H1 (cell line): ENCODE results near the gene ELP5. TPM values are rescaled to one million over a fixed set of nuclear protein-coding genes. Genes with fewer than 3 reads are reported as not detected.

Experiments used
- CTCF ChIA-PET: fragments of 300-600 bp; sonication (Branson Sonifier 250); formaldehyde crosslinking; loops from one replicate; lab custom pipeline; 2021; ENCODE audit not compliant: partially characterized antibody; lab: Charles Lee
- POLR2A ChIA-PET: fragments of 300-600 bp; sonication (Branson Sonifier 250); formaldehyde crosslinking; loops from one replicate; lab custom pipeline; 2021; ENCODE audit warnings: inconsistent platforms; ENCODE audit not compliant: partially characterized antibody; lab: Charles Lee
- DNase-seq, 2 experiments: peaks; one replicate each; pipeline versions ENCODE4 v3.0.0 to v3.0.0-alpha.2; 2010 to 2022; ENCODE audit warnings: low spot score in 2 of 2, low read depth in 1 of 2, mixed read lengths in 1 of 2
- FAIRE-seq: peaks from 2 replicates; lab custom pipeline; 2011; peaks lifted over from hg19 to GRCh38; lab: Jason Lieb, UNC
- H2AFZ ChIP-seq: 2 replicates; pipeline ENCODE4 v1.8.1; 2012; ENCODE audit warnings: low read length, inconsistent platforms
- H2AK5ac ChIP-seq: 2 replicates; pipeline ENCODE4 v1.6.1; 2013; ENCODE audit warnings: low read depth, low read length
- H2BK120ac ChIP-seq: replicated peaks from 2 replicates; pipeline ENCODE3; 2013; ENCODE audit warnings: low read depth, low read length, inconsistent platforms
- H2BK12ac ChIP-seq: 2 replicates; pipeline ENCODE4 v1.6.1; 2013; ENCODE audit warnings: low read depth, low read length
- H2BK15ac ChIP-seq: 2 replicates; pipeline ENCODE4 v1.6.1; 2013; ENCODE audit warnings: low read length
- H2BK20ac ChIP-seq: 2 replicates; pipeline ENCODE4 v1.6.1; 2013; ENCODE audit warnings: low read length
- H2BK5ac ChIP-seq: 2 replicates; pipeline ENCODE4 v1.6.1; 2013; ENCODE audit warnings: low read depth, low read length
- H3K14ac ChIP-seq: 2 replicates; pipeline ENCODE4 v1.6.1; 2013; ENCODE audit warnings: inconsistent platforms; ENCODE audit not compliant: insufficient read length
- H3K18ac ChIP-seq: 2 replicates; pipeline ENCODE4 v1.6.1; 2013; ENCODE audit warnings: low read length; ENCODE audit errors: extremely low read depth
- H3K23ac ChIP-seq: 2 replicates; pipeline ENCODE4 v1.6.1; 2013; ENCODE audit warnings: inconsistent platforms; ENCODE audit not compliant: insufficient read length
- H3K23me2 ChIP-seq: 2 replicates; pipeline ENCODE4 v1.6.1; 2013; ENCODE audit warnings: low read depth, low read length
- H3K27ac ChIP-seq: 2 replicates; pipeline ENCODE4 v1.6.1; 2011; ENCODE audit warnings: low read depth, low read length, inconsistent platforms
- H3K27me3 ChIP-seq, 4 experiments: replicated peaks in 1 of 4; 1 replicate in 1 of 4; 2 replicates in 3 of 4; pipeline versions ENCODE4 v1.6.1 to v1.8.1; 2011 to 2013; ENCODE audit warnings: low read length in 3 of 4, mild to moderate bottlenecking in 3 of 4, inconsistent platforms in 2 of 4, mixed read lengths in 2 of 4, moderate library complexity in 1 of 4; ENCODE audit not compliant: control insufficient read depth in 3 of 4, insufficient read depth in 3 of 4; ENCODE audit errors: extremely low read depth in 1 of 4
- H3K36me3 ChIP-seq, 4 experiments: 2 replicates each; pipeline versions ENCODE4 v1.6.1 to v1.8.1; 2011 to 2013; ENCODE audit warnings: mild to moderate bottlenecking in 4 of 4, low read length in 3 of 4, moderate library complexity in 2 of 4, control low read depth in 1 of 4, inconsistent platforms in 1 of 4; ENCODE audit not compliant: insufficient read depth in 4 of 4, control insufficient read depth in 2 of 4
- H3K4ac ChIP-seq: replicated peaks from 2 replicates; pipeline ENCODE3; 2013; ENCODE audit warnings: low read length, low read depth, mixed read lengths, inconsistent platforms; ENCODE audit not compliant: insufficient read length
- H3K4me1 ChIP-seq, 4 experiments: replicated peaks in 1 of 4; 1 replicate in 1 of 4; 2 replicates in 3 of 4; pipeline versions ENCODE4 v1.6.1 to v1.8.1; 2011 to 2013; ENCODE audit warnings: low read length in 3 of 4, inconsistent platforms in 2 of 4, mixed read lengths in 1 of 4; ENCODE audit not compliant: insufficient read depth in 4 of 4, control insufficient read depth in 3 of 4
- H3K4me2 ChIP-seq, 2 experiments: 2 replicates each; pipeline versions ENCODE4 v1.6.1 to v1.8.1; 2011 to 2013; ENCODE audit warnings: low read depth in 2 of 2, low read length in 2 of 2, control low read depth in 1 of 2, inconsistent platforms in 1 of 2, mild to moderate bottlenecking in 1 of 2; ENCODE audit not compliant: insufficient read depth in 1 of 2
- H3K4me3 ChIP-seq, 4 experiments: fragments of 200-600, 300-600 bp in 1 of 4; sonication (generic), shearing (Covaris generic), sonication (Bioruptor Twin) in 1 of 4; 2 replicates each; pipeline versions ENCODE4 v1.5.1 to v1.8.1; 2011 to 2016; ENCODE audit warnings: low read length in 4 of 4, low read depth in 3 of 4, control low read depth in 2 of 4, inconsistent platforms in 2 of 4, mild to moderate bottlenecking in 2 of 4, mixed read lengths in 1 of 4, moderate library complexity in 1 of 4; ENCODE audit not compliant: insufficient read depth in 2 of 4; ENCODE audit errors: extremely low read depth in 1 of 4
- H3K56ac ChIP-seq: replicated peaks from 2 replicates; pipeline ENCODE3; 2013; ENCODE audit warnings: low read depth, mild to moderate bottlenecking, mixed read lengths, low read length, inconsistent platforms; ENCODE audit not compliant: insufficient read length
- H3K79me1 ChIP-seq: 2 replicates; pipeline ENCODE4 v1.6.1; 2013; ENCODE audit warnings: low read depth, low read length, control low read depth
- H3K79me2 ChIP-seq, 2 experiments: 2 replicates each; pipeline versions ENCODE4 v1.6.1 to v1.8.1; 2012 to 2013; ENCODE audit warnings: low read length in 2 of 2, mild to moderate bottlenecking in 2 of 2, inconsistent platforms in 1 of 2; ENCODE audit not compliant: insufficient read depth in 2 of 2, control insufficient read depth in 1 of 2
- H3K9ac ChIP-seq, 4 experiments: replicated peaks in 1 of 4; 1 replicate in 1 of 4; 2 replicates in 3 of 4; pipeline versions ENCODE4 v1.6.1 to v1.8.1; 2011 to 2013; ENCODE audit warnings: low read depth in 3 of 4, low read length in 3 of 4, control low read depth in 2 of 4, mild to moderate bottlenecking in 2 of 4, moderate library complexity in 2 of 4, inconsistent platforms in 1 of 4; ENCODE audit errors: extremely low read depth in 1 of 4
- H3K9me3 ChIP-seq, 2 experiments: 2 replicates each; pipeline versions ENCODE4 v1.6.1 to v1.8.1; 2012 to 2013; ENCODE audit warnings: mild to moderate bottlenecking in 2 of 2, moderate library complexity in 2 of 2, control low read depth in 1 of 2, inconsistent platforms in 1 of 2, low read depth in 1 of 2, low read length in 1 of 2, mixed read lengths in 1 of 2; ENCODE audit not compliant: insufficient read depth in 2 of 2
- H4K20me1 ChIP-seq, 2 experiments: replicated peaks in 1 of 2; 2 replicates each; pipeline versions ENCODE3 to v1.8.1; 2011 to 2013; ENCODE audit warnings: inconsistent platforms in 2 of 2, low read length in 2 of 2, mild to moderate bottlenecking in 1 of 2; ENCODE audit not compliant: insufficient read depth in 2 of 2, control insufficient read depth in 1 of 2
- H4K5ac ChIP-seq: 2 replicates; pipeline ENCODE4 v1.6.1; 2013; ENCODE audit warnings: low read length, low read depth, mixed read lengths, inconsistent platforms; ENCODE audit not compliant: insufficient read length
- H4K8ac ChIP-seq: 2 replicates; pipeline ENCODE4 v1.8.0; 2013; ENCODE audit warnings: mild to moderate bottlenecking, moderate library complexity, low read length, inconsistent platforms; ENCODE audit not compliant: insufficient read depth; ENCODE audit errors: extremely low read depth
- H4K91ac ChIP-seq: replicated peaks from 2 replicates; pipeline ENCODE3; 2013; ENCODE audit warnings: low read length, mixed read lengths, inconsistent platforms; ENCODE audit not compliant: insufficient read length
- CEBPB ChIP-seq: IDR thresholded peaks from 2 replicates; pipeline ENCODE4 v1.6.1; 2012; ENCODE audit warnings: low read depth, low read length
- CHD1 ChIP-seq: IDR thresholded peaks from 2 replicates; pipeline ENCODE4 v1.6.1; 2012; ENCODE audit warnings: low read depth, low read length, improper control_type of control experiment
- CHD2 ChIP-seq: IDR thresholded peaks from 2 replicates; pipeline ENCODE4 v1.6.1; 2012; ENCODE audit warnings: low read length, improper control_type of control experiment
- GABPA ChIP-seq: IDR thresholded peaks from 2 replicates; pipeline ENCODE4 v1.6.1; 2011; ENCODE audit warnings: mild to moderate bottlenecking, low read length, moderate library complexity, borderline replicate concordance; ENCODE audit not compliant: insufficient read depth
- GTF2F1 ChIP-seq: IDR thresholded peaks from 2 replicates; pipeline ENCODE4 v1.6.1; 2012; ENCODE audit warnings: low read depth, low read length, improper control_type of control experiment, borderline replicate concordance
- HDAC2 ChIP-seq, 2 experiments: fragments of 300-600 bp in 1 of 2; sonication (generic) in 1 of 2; IDR thresholded peaks; 2 replicates each; pipeline ENCODE4 v1.6.1; 2011 to 2012; ENCODE audit warnings: low read depth in 2 of 2, low read length in 2 of 2, mild to moderate bottlenecking in 2 of 2, moderate library complexity in 2 of 2, borderline replicate concordance in 1 of 2, inconsistent platforms in 1 of 2
- HDAC6 ChIP-seq: IDR thresholded peaks from one replicate; pipeline ENCODE4 v1.7.1; 2012; ENCODE audit warnings: low read depth, mild to moderate bottlenecking, inconsistent platforms, low read length, moderate library complexity
- JUN ChIP-seq: IDR thresholded peaks from 2 replicates; pipeline ENCODE4 v1.6.1; 2011; ENCODE audit warnings: low read depth, mild to moderate bottlenecking, improper control_type of control experiment, low read length
- KDM5A ChIP-seq: fragments of 200-600 bp; IDR thresholded peaks from 2 replicates; pipeline ENCODE4 v1.7.1; 2012; ENCODE audit warnings: mild to moderate bottlenecking, low read length, inconsistent platforms, mixed read lengths
- NRF1 ChIP-seq: IDR thresholded peaks from 2 replicates; pipeline ENCODE4 v1.6.1; 2011; ENCODE audit warnings: mild to moderate bottlenecking, low read depth, low read length, improper control_type of control experiment
- POLR2AphosphoS5 ChIP-seq: IDR thresholded peaks from 2 replicates; pipeline ENCODE4 v1.6.1; 2011; ENCODE audit warnings: low read depth, low read length
- WGBS, 2 experiments: shearing (Covaris generic) in 1 of 2; methylation state at CpG; one replicate each; pipeline versions ENCODE4 v1.1.6 to v1.1.7; 2013 to 2015; ENCODE audit warnings: low lambda C conversion rate in 2 of 2, mixed read lengths in 2 of 2, inconsistent platforms in 1 of 2, low coverage in 1 of 2, missing lambda C conversion rate in 1 of 2; ENCODE audit not compliant: insufficient replicate concordance in 2 of 2, insufficient coverage in 1 of 2, insufficient read length in 1 of 2; ENCODE audit errors: extremely low coverage in 1 of 2, missing lambda C conversion rate in 1 of 2; 5-methylcytosine and 5-hydroxymethylcytosine counted together
- polyA plus RNA-seq, 7 experiments: library from polyadenylated mRNA; depleted of rRNA in 3 of 7; stranded (reverse) in 5 of 7; unstranded in 2 of 7; fragments of >200 nt in 5 of 7; fragments of 200-250 nt in 2 of 7; gene quantifications; 1 replicate in 5 of 7; 2 replicates in 1 of 7; 4 replicates in 1 of 7; pipeline versions ENCODE4 v1.2.1 to v1.2.3, GENCODE V29; 2011 to 2013; ENCODE audit warnings: missing spikeins in 2 of 7, mixed read lengths in 2 of 7
- total RNA-seq: library from RNA; stranded (reverse); fragmentation: NEBNext Ultra II Directional; extraction: Animal tissue kit (Norgen Biotek cat#: 25700); gene quantifications from 2 replicates; pipeline ENCODE4 v1.2.1, GENCODE V29; 2021

The ELP5 gene
- total and polyA plus RNA-seq, 2 of the 8 experiments (the other 6 are each of a cell fraction or from before 2014, with no cell fraction given), result 75.4 to 107 TPM

DNA sequence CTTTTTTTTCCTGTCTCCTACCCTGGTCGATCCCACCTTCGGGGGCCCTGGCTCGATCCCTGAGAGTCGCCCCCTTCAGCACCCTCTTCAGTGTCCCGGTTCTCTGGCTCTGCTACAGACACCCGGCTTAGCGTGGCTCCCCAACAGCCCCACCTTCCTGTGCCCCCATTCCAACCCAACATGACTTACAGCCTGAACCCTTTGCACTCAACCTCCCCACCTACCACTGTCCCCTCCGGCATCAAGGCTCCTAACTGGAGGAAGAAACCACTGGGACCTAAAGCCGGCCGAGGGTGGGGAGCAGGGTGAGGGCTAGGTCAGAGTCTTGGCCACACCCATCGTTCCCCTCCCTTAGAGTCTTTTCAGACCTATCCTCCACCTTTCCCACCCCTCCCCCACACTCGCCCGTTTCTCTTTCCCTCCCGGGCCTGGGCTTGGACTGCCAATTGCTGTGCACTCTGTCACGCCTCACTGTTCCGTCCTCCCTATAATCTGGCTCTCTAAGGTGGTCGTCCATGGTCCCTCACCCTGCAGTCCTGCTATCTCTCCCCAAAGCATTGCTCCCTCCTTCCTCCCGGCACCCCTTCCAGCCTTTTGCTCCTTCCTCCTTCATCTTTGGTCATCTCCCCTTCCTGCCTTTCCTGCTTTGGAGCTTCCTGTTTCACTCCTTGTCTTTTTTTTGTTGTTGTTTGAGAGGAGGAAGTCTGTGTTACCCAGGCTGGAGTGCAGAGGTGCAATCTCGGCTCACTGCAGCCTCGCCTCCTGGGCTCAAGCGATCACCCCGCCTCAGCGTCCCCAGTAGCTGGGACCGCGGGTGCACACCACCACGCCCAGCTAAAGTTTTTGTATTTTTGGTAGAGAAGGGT is 11.2 kb downstream of the ELP5 start:
- peak in 1 of 2 experiments; percentile 88 for DNase-seq
- Histone ChIP-seq H3K23me2 (peaks cover 13% of the 10 kb centered on the region), H3K4me3 (peak overlapping the region; percentile 93 to 98 (median 96)), H2BK15ac (peak overlapping the region; percentile 20; the same call in 1 of the 2 replicates), H4K5ac (peak overlapping the region; percentile 68), H4K91ac (peak overlapping the region; percentile 18), H3K27me3 (no peaks in the 10 kb centered on the region), H3K9ac (peak overlapping the region; percentile 51 to 73 (median 70)), H2AK5ac (no peak overlapping the region; the same call in none of the 2 replicates), H3K79me1 (peaks cover 9% of the 10 kb centered on the region), H3K9me3 (no peaks in the 10 kb centered on the region), H3K18ac (peak overlapping the region; percentile 94), H3K27ac (peak overlapping the region; percentile 82), H2BK120ac (no peak overlapping the region), H3K4ac (peak overlapping the region; percentile 6), H2BK5ac (peak overlapping the region; percentile 95), H3K14ac (no peak overlapping the region), H2BK12ac (peak overlapping the region; percentile 97), H3K4me2 (peak overlapping the region; percentile 91 to 97), H4K8ac (peak overlapping the region; percentile 92), H2AFZ (no peak overlapping the region; the same call in 1 of the 2 replicates), H3K36me3 (peaks cover 0 to 22% (median 12%) of the 10 kb centered on the region in 4 experiments; a peak in 5 of 8 replicates), H2BK20ac (0 out of 2 replicates have a peak overlapping the region, but pooled peaks have one; percentile 23), H3K56ac (peak overlapping the region; percentile 27), H4K20me1 (peaks cover 6 to 11% of the 10 kb centered on the region in 2 experiments), H3K79me2 (peaks cover 0 to 31% of the 10 kb centered on the region in 2 experiments; a peak in 2 of 4 replicates), H3K23ac (no peak overlapping the region), H3K4me1 (peaks cover 5 to 15% (median 7%) of the 10 kb centered on the region in 4 experiments; a peak in 6 of 7 replicates)
- no peak for FAIRE-seq
- CTCF ChIA-PET, result interaction anchor here (0.8 to 1.6 kb wide), 5 partner anchors 12 to 33 kb away, joined by 3 to 6 read pairs (median 3); partner anchors contain the start of genes CTDNEP1 and SLC2A4
- POLR2A ChIA-PET, result interaction anchor here (0.6 to 13.7 kb wide), 25 partner anchors 12 to 295 kb away, joined by 3 to 159 read pairs (median 4); partner anchors contain the start of genes ACADVL, CTDNEP1, DLG4 and DVL2
- 11% methylated on average over 24 of the region's 26 CpGs; no CpG with 5 or more reads in 1 of the 2 experiments for WGBS, 2 experiments
- TF ChIP-seq CEBPB, result no peak
- TF ChIP-seq GTF2F1, result no peak
- TF ChIP-seq CHD1, result no peak
- TF ChIP-seq HDAC6, result no peak
- TF ChIP-seq NRF1, result no peak
- no peak for TF ChIP-seq HDAC2 (IDR thresholded peaks at IDR 0.05; ENCODE audit: borderline replicate concordance in 1 of 2, low read depth in 2 of 2, low read length in 2 of 2)
- TF ChIP-seq GABPA, result 0 out of 2 replicates have a peak, but pooled peaks have one; percentile 30
- TF ChIP-seq POLR2AphosphoS5, result peak; percentile 50; the same call in 1 of the 2 replicates
- no peak for TF ChIP-seq KDM5A
- no peak for TF ChIP-seq JUN
- TF ChIP-seq CHD2, result no peak
